CD4-positive, alpha-beta T cell (primary cell): ENCODE results near the gene DNAJC7. TPM values are rescaled to one million over a fixed set of nuclear protein-coding genes. Genes with fewer than 3 reads are reported as not detected.
"Not testable (repeated sequence)": the region's sequence is repeated elsewhere in the genome, so short reads cannot be mapped to it uniquely, and the experiment has no call there.

Experiments used
- ATAC-seq: fragments of 200-7000 bp; cut with Tn5 transposase; one replicate; pipeline ENCODE4 v1.10.0; 2022; ENCODE audit warnings: mild to moderate bottlenecking; ENCODE audit not compliant: poor library complexity
- CTCF ChIA-PET: fragments of 350-600 bp; sonication (Branson Sonifier 250); formaldehyde crosslinking; loops from one replicate; lab custom pipeline; 2021; ENCODE audit warnings: antibody characterized with exemption, inconsistent platforms; lab: Charles Lee
- POLR2A ChIA-PET: fragments of 350-600 bp; sonication (Branson Sonifier 250); formaldehyde crosslinking; loops from one replicate; lab custom pipeline; 2021; ENCODE audit warnings: antibody characterized with exemption, inconsistent platforms; lab: Charles Lee
- DNase-seq, 14 experiments: peaks; one replicate each; pipeline ENCODE4 v3.0.0-alpha.2; 2013 to 2020; ENCODE audit warnings: mixed read lengths in 2 of 14
- H3K27ac ChIP-seq, 2 donors: one replicate each; pipeline versions ENCODE4 v1.5.1 to v1.7.0; 2013; ENCODE audit warnings: low read length in 2 of 2, low read depth in 1 of 2, mild to moderate bottlenecking in 1 of 2
- H3K27me3 ChIP-seq, 2 experiments: 1 replicate in 1 of 2; 2 replicates in 1 of 2; pipeline versions ENCODE4 v1.6.1 to v1.7.0; 2013; ENCODE audit warnings: low read length in 2 of 2, control low read depth in 1 of 2, mild to moderate bottlenecking in 1 of 2, moderate library complexity in 1 of 2; ENCODE audit not compliant: insufficient read depth in 2 of 2, control insufficient read depth in 1 of 2
- H3K36me3 ChIP-seq: one replicate; pipeline ENCODE4 v1.6.1; 2013; ENCODE audit warnings: low read length, control low read depth; ENCODE audit not compliant: insufficient read depth
- H3K4me1 ChIP-seq: one replicate; pipeline ENCODE4 v1.6.1; 2013; ENCODE audit warnings: low read length, control low read depth; ENCODE audit not compliant: insufficient read depth
- H3K4me3 ChIP-seq: one replicate; pipeline ENCODE4 v1.5.1; 2013; ENCODE audit warnings: mild to moderate bottlenecking, low read length, moderate library complexity
- H3K9me3 ChIP-seq, 2 experiments: 1 replicate in 1 of 2; 2 replicates in 1 of 2; pipeline versions ENCODE4 v1.6.1 to v1.7.0; 2013; ENCODE audit warnings: low read length in 2 of 2, mild to moderate bottlenecking in 2 of 2, control low read depth in 1 of 2, moderate library complexity in 1 of 2; ENCODE audit not compliant: control insufficient read depth in 1 of 2, insufficient read depth in 1 of 2
- H3K27ac Mint-ChIP-seq: one replicate; pipeline ENCODE4 v1.8.0; 2020; ENCODE audit warnings: mixed read lengths
- H3K27me3 Mint-ChIP-seq: one replicate; pipeline ENCODE4 v1.8.0; 2021; ENCODE audit warnings: mixed read lengths
- H3K36me3 Mint-ChIP-seq: one replicate; pipeline ENCODE4 v1.8.0; 2021; ENCODE audit warnings: low read depth, mixed read lengths
- H3K4me1 Mint-ChIP-seq: one replicate; pipeline ENCODE4 v1.8.0; 2021; ENCODE audit warnings: low read depth, mixed read lengths
- H3K4me3 Mint-ChIP-seq: one replicate; pipeline ENCODE4 v1.8.0; 2020; ENCODE audit warnings: mild to moderate bottlenecking, mixed read lengths
- H3K9me3 Mint-ChIP-seq: one replicate; pipeline ENCODE4 v1.8.0; 2020; ENCODE audit warnings: mixed read lengths
- CTCF ChIP-seq: fragments of 200-600 bp; IDR thresholded peaks from one replicate; pipeline ENCODE4 v1.8.0; 2022; ENCODE audit warnings: antibody characterized with exemption, mild to moderate bottlenecking
- intact Hi-C, 2 experiments: fragments of 100-400 bp; cut with DNase I in 1 of 2; cut with micrococcal nuclease in 1 of 2; formaldehyde crosslinking; loops; one replicate each; pipeline versions ENCODE4 v1.15.1 to v1.9.0; 2023 to 2025; cut with DNase I, micrococcal nuclease
- total RNA-seq, 174 experiments: library from RNA in 2 of 174; stranded (reverse) in 2 of 174; gene quantifications; one replicate each; pipeline ENCODE4 v1.2.3 and lab custom pipeline; 2021 to 2026

Gene DNAJC7
- total RNA-seq, 2 experiments from 2014 or later, result 117 to 140 TPM

DNA sequence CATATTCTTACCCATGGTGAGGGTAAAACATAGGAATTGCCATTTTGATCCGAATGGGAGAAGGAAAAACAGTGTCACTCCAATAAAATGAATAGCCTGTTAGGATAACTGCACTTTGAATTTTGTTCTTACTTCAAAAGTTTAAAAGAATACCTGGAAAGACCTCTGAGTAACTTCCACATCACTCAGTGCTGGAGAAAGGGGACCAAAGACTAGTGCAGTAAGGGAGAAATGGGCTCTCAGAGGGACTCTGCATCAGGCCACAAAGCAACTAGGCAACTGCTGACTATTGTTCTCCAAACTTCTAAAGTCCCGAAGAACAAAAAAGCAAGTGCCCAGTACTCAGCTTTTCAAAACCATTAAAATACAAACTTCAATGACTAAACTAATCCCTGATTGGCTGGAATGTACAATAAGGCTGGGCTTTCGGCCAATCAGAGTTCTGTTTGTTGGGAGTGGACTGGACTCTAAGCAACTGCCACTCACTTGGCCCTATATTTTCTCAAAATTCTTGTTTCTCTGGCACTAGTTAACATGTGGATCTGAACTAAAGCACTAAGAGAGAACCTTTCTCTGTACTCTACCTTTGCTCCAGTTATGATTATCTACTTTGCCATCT is 6.2 kb downstream of the DNAJC7 start:
- H3K9me3 ChIP-seq, result no peaks in the 10 kb centered on the region
- H3K27ac ChIP-seq, result no peak overlapping the region
- ATAC-seq (no peak), DNase-seq (peak in 1 of 14 experiments; percentile 22)
- H3K4me1 Mint-ChIP-seq, result peaks cover 61% of the 10 kb centered on the region
- no peaks in the 10 kb centered on the region for H3K27me3 ChIP-seq
- peaks cover 42% of the 10 kb centered on the region for H3K36me3 Mint-ChIP-seq
- H3K4me1 ChIP-seq, result peaks cover 55% of the 10 kb centered on the region
- H3K36me3 ChIP-seq, result peaks cover 17% of the 10 kb centered on the region
- H3K4me3 ChIP-seq, result no peak overlapping the region
- ChIA-PET CTCF (no interaction called here), POLR2A (no interaction called here)
- peak overlapping the region; percentile 10 for H3K27ac Mint-ChIP-seq
- TF ChIP-seq CTCF, result no peak
- no peaks in the 10 kb centered on the region for H3K9me3 Mint-ChIP-seq
- H3K4me3 Mint-ChIP-seq, result peak overlapping the region; percentile 25
- H3K27me3 Mint-ChIP-seq, result no peaks in the 10 kb centered on the region
- intact Hi-C loops, result no loop called here

DNA sequence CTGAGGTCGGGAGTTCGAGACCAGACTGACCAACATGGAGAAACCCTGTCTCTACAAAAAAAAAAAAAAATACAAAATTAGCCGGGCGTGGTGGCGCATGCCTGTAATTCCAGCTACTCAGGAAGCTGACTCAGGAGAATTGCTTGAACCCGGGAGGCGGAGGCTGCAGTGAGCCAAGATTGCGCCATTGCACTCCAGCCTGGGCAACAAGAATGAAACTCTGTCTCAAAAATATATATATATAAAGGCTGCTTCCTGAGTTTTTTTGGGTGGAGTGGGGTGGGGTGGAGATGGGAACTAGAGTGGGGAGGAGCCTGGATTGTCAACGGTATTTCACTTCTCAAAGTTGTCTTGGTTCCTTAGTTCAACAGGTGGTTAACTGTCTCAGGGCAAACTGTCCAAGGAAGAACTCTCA is 7.0 kb downstream of the DNAJC7 start:
- H3K27me3 ChIP-seq, H3K27ac ChIP-seq, H3K27me3 Mint-ChIP-seq, ATAC-seq, H3K4me3 Mint-ChIP-seq, H3K9me3 Mint-ChIP-seq, H3K4me3 ChIP-seq, POLR2A ChIA-PET, H3K9me3 ChIP-seq, H3K27ac Mint-ChIP-seq, DNase-seq, intact Hi-C loops: not testable (repeated sequence)
- peaks cover 57% of the 10 kb centered on the region for H3K4me1 Mint-ChIP-seq
- Histone ChIP-seq H3K4me1 (peaks cover 50% of the 10 kb centered on the region), H3K36me3 (peaks cover 15% of the 10 kb centered on the region)
- CTCF ChIA-PET, result interaction anchor here (0.7 kb wide), 1 partner anchor 45 kb away, joined by 3 read pairs; no protein-coding TSS in a partner anchor
- H3K36me3 Mint-ChIP-seq, result peaks cover 44% of the 10 kb centered on the region

GRCh38 chr17:42009170-42009569 is 8.1 kb downstream of the DNAJC7 start:
- Histone ChIP-seq H3K27me3 (no peaks in the 10 kb centered on the region), H3K4me1 (peaks cover 39% of the 10 kb centered on the region), H3K36me3 (peaks cover 15% of the 10 kb centered on the region), H3K9me3 (no peaks in the 10 kb centered on the region), H3K4me3 (no peak overlapping the region), H3K27ac (no peak overlapping the region)
- intact Hi-C loops, result no loop called here
- no peak for DNase-seq
- Mint-ChIP-seq H3K4me1 (peaks cover 61% of the 10 kb centered on the region), H3K36me3 (peaks cover 51% of the 10 kb centered on the region), H3K27me3 (no peaks in the 10 kb centered on the region), H3K27ac (no peak overlapping the region), H3K4me3 (no peak overlapping the region), H3K9me3 (no peaks in the 10 kb centered on the region)
- POLR2A ChIA-PET, result interaction anchor here (1.2 kb wide), 1 partner anchor 9 kb away, joined by 5 read pairs; the partner anchor contains the start of gene DNAJC7
- no peak for ATAC-seq
- CTCF ChIA-PET, result no interaction called here
- TF ChIP-seq CTCF, result no peak
